CD4-positive, alpha-beta T cell treated with Interferon gamma for 1 hour (primary cell): ENCODE results near the gene SUMO3.
"Not testable (repeated sequence)": the region's sequence is repeated elsewhere in the genome, so short reads cannot be mapped to it uniquely, and the experiment has no call there.

Experiments
- DNase-seq: peaks from one replicate; pipeline ENCODE4 v3.0.0-alpha.2; 2020

SUMO3 gene

GRCh38 chr21:44846485-44847260 is 28.8 kb upstream of the SUMO3 start:
- peak; percentile 58 for DNase-seq

- no peak for DNase-seq
These were observed 28.3 kb upstream of the SUMO3 start for GRCh38 chr21:44846224-44846484.

GRCh38 chr21:44845418-44846223 is 27.8 kb upstream of the SUMO3 start:
- peak; percentile 41 for DNase-seq

GRCh38 chr21:44844256-44844655 is 26.4 kb upstream of the SUMO3 start:
- DNase-seq = no peak

GRCh38 chr21:44842721-44843445 is 25.0 kb upstream of the SUMO3 start:
- DNase-seq = no peak

GRCh38 chr21:44842087-44842486 is 24.2 kb upstream of the SUMO3 start:
- DNase-seq = no peak

- no peak for DNase-seq
These were observed 22.9 kb upstream of the SUMO3 start for GRCh38 chr21:44840771-44841170.

DNA sequence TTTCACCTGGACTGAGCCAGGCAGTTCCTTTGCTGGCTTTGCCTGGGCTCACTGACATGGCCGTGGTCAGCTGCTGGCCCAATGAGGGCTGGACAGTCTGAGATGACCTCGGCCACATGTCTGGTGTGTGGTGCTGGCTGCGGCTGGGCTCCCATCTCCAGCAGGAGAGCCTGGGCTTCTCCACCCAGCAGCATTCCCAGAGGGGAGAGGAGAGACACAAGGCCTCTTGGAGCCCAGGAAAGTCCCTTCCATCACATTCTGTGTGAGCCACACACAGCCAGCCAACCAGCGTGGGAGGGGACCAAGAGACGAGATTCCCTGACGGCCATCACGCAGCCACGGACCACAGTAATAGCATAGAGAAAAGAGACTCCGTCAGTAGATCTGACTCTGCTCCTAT is 21.1 kb upstream of the SUMO3 start:
- no peak for DNase-seq

DNA sequence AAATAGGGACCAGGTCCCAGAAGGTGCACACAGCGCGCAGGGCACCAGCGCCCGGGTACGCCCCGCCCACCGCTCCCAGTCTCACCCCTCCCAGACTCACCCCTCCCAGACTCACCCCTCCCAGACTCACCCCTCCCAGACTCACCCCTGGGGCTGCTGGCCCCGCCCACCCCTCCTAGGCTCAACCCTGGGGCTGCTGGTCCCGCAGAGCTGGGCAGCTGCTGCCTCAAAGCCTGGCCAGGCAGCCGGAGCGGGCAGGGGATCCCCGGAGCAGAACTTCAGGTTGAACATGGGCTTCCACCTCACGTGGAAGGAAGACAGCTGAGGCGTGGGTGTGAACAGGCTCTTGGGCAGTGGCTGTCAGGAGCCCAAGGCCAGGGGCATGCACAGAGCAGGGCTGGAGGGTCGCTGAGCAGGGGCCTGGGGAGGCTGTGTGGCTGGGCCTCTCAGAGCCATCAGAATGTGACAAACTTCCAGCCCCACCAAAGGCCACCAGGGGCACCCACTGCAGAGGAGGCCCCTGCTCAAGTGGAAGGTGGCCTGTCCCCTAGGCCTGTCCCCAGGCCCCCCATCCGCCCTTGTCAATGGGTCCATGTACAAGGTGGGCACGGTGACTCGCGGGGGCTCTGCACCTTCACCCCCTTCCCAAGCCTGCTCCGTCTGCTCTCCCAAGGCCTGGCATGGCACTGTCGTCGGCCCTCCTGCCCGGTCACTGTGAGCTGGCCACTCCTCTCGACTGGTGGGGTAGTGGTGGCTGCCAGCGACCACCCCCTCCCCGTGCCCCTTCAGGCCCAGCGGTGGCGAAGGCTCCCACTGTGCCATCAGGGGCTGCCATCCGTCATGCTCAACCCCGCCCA is 20.4 kb upstream of the SUMO3 start:
- DNase-seq = no peak

GRCh38 chr21:44837537-44837936 is 19.7 kb upstream of the SUMO3 start:
- no peak for DNase-seq

- no peak for DNase-seq
These were observed 19.0 kb upstream of the SUMO3 start for GRCh38 chr21:44836666-44837471.

DNA sequence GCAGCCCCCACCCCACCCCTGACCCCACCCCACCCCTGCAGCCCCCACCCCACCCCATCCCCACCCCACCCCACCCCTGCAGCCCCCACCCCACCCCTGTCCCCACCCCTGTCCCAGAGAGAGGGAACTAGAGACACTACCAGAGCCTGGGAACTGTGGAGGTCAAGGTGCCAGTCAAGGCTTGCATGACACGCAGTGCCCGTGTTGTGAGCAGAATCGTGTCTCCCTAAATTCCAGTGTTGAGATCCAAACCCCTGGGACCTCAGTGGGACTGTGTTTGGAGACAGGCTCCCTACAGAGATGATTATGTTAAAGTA is 18.4 kb upstream of the SUMO3 start:
- no peak for DNase-seq

DNA sequence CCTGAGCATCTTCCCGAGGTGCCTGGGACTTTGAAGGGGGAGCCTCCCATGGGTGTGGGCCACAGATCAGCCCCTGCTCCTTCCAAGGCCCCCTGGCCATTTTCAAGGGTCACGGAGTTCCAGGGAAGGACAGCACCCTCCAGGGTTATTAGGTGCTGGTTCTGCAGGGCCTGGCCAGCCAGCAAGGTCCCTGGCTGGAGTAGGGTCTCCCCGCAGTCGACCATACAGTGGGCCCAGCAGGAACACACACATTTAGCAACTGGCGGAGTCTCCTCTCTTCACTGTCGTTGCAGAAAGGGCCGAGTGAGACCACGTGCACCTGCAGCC is 17.7 kb upstream of the SUMO3 start:
- DNase-seq = no peak

DNA sequence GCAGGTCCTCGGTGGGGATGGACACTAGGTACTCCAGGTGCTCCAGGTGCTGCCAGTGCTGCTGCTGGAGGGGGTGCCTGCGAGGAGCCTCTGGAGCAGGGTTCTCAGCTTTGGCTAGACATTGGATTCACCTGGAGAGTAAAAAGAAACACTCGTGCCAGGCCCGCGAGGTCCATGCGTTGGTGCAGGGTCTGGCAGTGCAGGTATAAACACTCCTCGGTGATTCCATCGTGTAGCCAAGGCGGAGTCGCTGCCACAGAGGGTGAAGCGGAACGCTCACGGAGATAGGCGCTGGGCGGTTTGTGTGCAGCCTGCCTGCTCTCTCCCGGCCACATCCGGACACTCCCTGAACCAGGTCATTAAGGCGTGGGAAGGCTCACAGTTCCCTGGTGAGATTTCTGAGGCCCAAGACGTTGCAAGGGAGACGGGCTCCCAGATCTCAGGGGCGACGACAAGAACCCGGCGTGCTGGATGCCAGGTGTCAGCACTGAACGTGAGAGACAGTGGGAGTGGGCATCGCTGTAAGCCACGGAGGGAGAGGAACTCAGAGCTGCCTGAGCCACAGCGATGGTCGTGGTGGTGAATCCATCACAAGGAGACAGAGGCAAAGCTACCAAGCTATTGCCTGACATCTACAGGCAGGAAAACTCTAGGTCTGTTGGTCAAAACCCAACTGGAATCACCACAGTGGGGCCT is 17.2 kb upstream of the SUMO3 start:
- DNase-seq = no peak

- DNase-seq = no peak
These were observed 16.5 kb upstream of the SUMO3 start for GRCh38 chr21:44834231-44834950.

DNA sequence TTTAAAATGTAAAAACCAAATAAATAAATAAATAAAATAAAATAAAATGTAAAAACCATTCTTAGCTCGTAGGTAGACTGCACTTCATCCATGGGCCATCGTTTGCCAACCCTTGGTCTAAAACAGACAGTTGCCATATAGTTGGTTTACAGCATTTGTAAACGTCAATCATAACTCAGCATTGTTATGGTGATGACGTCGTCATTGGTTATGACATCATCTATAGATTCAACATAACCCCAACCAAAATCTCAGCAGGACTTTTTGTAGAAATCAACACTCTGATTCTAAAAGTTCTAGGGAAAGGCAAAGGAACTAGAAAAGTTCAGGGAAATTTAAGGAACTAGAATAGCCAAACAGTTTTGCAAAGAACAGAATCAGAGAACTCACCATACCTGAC is 15.8 kb upstream of the SUMO3 start:
- DNase-seq = no peak

GRCh38 chr21:44832516-44833255 is 14.8 kb upstream of the SUMO3 start:
- not testable (repeated sequence) for DNase-seq

- no peak for DNase-seq
These were observed 13.5 kb upstream of the SUMO3 start for GRCh38 chr21:44831227-44831860.

DNA sequence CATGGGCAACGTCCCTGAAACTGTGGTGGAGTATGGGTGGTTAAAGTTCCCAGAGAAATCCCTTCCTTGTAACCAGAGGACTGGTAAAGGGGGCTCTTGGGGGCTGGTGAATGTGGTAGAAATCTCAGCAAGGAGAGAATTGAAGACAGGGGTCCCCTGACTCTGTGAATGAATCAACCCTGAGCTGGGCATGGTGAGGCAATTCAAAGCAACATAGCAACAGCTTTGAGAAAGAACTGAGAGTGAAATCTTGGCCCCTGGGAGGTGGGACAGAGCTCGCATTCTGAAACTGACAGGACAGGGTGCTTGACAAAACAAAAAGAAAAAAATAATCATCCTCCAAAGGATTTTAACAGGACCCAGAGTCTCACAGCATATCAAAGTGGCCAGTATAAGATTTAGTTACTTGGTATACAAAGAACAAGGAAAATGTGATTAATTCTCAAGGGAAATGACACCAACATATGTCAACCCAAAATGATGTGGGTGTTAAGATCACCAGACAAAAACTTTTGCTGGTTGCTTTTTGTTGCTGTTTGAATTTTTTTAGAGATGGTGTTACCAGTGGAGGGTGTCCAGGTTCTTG is 11.7 kb upstream of the SUMO3 start:
- no peak for DNase-seq
